Immature natural killer cell (primary cell): ENCODE measurements around the gene POLN. TPM values are rescaled to one million over a fixed set of nuclear protein-coding genes. Genes with fewer than 3 reads are reported as not detected.
"Not testable (repeated sequence)": the region's sequence is repeated elsewhere in the genome, so short reads cannot be mapped to it uniquely, and the experiment has no call there.

Experiments
- DNase-seq, 3 donors: peaks; one replicate each; pipeline ENCODE4 v3.0.0; 2022; ENCODE audit warnings: mixed read lengths in 1 of 3
- H3K27ac Mint-ChIP-seq, 6 donors: one replicate each; pipeline ENCODE4 v1.8.0; 2020; ENCODE audit warnings: mixed read lengths in 6 of 6, mild to moderate bottlenecking in 5 of 6, inconsistent platforms in 4 of 6, moderate library complexity in 3 of 6
- H3K27me3 Mint-ChIP-seq, 3 donors: one replicate each; pipeline ENCODE4 v1.8.0; 2020 to 2021; ENCODE audit warnings: low read depth in 3 of 3, mild to moderate bottlenecking in 3 of 3, mixed read lengths in 3 of 3, moderate library complexity in 3 of 3, inconsistent platforms in 1 of 3
- H3K36me3 Mint-ChIP-seq, 3 donors: one replicate each; pipeline ENCODE4 v1.8.0; 2020; ENCODE audit warnings: mixed read lengths in 3 of 3, inconsistent platforms in 2 of 3, mild to moderate bottlenecking in 2 of 3
- H3K4me1 Mint-ChIP-seq, 2 donors: one replicate each; pipeline ENCODE4 v1.8.0; 2020; ENCODE audit warnings: inconsistent platforms in 2 of 2, mild to moderate bottlenecking in 2 of 2, mixed read lengths in 2 of 2, moderate library complexity in 1 of 2
- H3K4me3 Mint-ChIP-seq, 5 donors: one replicate each; pipeline ENCODE4 v1.8.0; 2020; ENCODE audit warnings: mild to moderate bottlenecking in 5 of 5, mixed read lengths in 5 of 5, inconsistent platforms in 3 of 5, moderate library complexity in 3 of 5
- H3K9me3 Mint-ChIP-seq, 6 donors: one replicate each; pipeline ENCODE4 v1.8.0; 2020; ENCODE audit warnings: mild to moderate bottlenecking in 6 of 6, mixed read lengths in 6 of 6, inconsistent platforms in 4 of 6, moderate library complexity in 3 of 6
- polyA plus RNA-seq, 3 donors: library from polyadenylated mRNA; unstranded; fragments of 300-500 nt; fragmentation: Illumina TruSeq; gene quantifications; one replicate each; pipeline ENCODE4 v1.2.3, GENCODE V29; 2021

Gene POLN
- polyA plus RNA-seq, 3 donors from 2014 or later: 0.41 to 1.6 TPM; not detected in 1

DNA sequence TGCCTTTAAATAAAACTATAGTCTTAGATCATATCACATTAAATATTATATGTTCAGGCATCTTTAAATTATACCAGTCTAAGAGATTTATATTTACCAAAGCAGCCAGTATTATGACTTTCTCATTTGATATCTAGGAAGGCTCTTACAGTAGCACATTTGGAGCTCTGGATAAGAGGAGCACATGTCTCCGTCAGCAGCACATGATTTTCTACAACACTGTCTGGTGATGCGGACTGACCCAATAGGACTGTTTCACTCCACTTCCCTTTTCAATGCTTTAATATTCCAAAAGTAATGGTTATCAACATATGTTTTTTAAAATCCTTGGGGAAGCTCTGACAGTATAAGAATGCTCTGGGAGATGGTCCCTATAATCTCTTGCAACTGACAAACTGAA lies 61.5 kb downstream of the POLN start:
- Mint-ChIP-seq H3K27me3 (peaks cover 0 to 6% (median 4%) of the 10 kb centered on the region in 3 donors), H3K27ac (no peak overlapping the region), H3K36me3 (peaks cover 0 to 8% (median 5%) of the 10 kb centered on the region in 3 donors), H3K4me3 (no peak overlapping the region), H3K4me1 (no peaks in the 10 kb centered on the region), H3K9me3 (peaks cover 0 to 5% (median 2%) of the 10 kb centered on the region in 6 donors)
- no peak for DNase-seq

- Mint-ChIP-seq H3K4me3 (no peak overlapping the region), H3K27me3 (peaks cover 0 to 6% (median 2%) of the 10 kb centered on the region in 3 donors), H3K9me3 (no peaks in the 10 kb centered on the region), H3K36me3 (peaks cover 0 to 3% (median 0%) of the 10 kb centered on the region in 3 donors), H3K27ac (no peak overlapping the region), H3K4me1 (no peaks in the 10 kb centered on the region)
- DNase-seq: no peak
Measured at GRCh38 chr4:2179717-2180116, 62.2 kb downstream of the POLN start.

DNA sequence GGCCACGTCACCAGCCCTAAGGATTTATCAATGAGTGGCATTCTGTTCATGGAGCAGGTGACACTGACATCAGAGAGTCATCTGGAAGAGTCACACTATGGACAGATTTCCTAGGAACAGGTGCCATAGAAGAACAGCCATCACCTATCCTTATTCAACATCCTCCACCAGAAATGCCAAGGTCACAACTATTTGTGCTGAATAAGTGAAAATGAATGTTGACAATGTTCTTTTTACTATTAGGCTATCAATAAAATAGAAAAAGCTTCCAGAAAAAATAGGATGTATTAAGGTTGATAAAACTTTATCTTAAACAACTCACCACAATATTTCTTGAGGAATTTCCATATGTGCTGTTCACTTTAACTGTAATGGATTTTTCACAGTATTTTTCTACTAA lies 62.9 kb downstream of the POLN start:
- Mint-ChIP-seq H3K27me3 (peaks cover 0 to 6% (median 2%) of the 10 kb centered on the region in 3 donors), H3K4me3 (no peak overlapping the region), H3K27ac (no peak overlapping the region), H3K9me3 (no peaks in the 10 kb centered on the region), H3K4me1 (no peaks in the 10 kb centered on the region), H3K36me3 (peaks cover 0 to 3% (median 0%) of the 10 kb centered on the region in 3 donors)
- DNase-seq: no peak

DNA sequence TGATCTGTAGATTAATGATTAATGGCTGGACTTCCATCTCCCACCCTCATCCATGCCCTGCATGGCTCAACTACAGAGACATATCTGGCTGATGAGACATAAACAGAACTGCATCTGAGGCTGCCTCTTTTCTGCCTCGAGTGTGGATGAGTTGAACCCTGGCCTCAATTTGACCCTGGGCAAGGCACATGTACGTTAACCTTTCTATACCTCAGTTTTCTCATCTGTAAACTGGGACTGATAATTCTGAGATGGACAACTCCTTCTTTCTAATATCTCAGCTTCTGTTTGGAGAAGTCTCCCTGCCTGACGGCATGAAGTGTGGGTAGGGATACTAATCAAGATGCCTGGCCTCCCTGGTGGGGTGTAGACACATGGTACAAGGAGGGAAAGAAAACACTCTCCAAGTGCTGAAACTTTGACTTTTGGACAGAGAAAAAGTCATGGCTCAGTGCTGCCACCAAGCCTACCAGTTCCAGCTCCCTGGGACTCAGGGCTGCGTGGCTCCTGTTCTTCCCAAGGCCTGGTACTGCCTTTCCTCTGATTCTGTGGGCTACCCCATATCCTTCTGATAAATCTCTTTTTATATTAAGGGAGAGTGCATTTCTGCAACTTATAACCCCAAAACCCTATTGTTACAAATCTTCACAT lies 64.4 kb downstream of the POLN start:
- peaks cover 0 to 3% (median 0%) of the 10 kb centered on the region in 3 donors for H3K36me3 Mint-ChIP-seq
- peaks cover 1 to 10% of the 10 kb centered on the region in 2 donors for H3K4me1 Mint-ChIP-seq
- H3K27me3 Mint-ChIP-seq: peaks cover 2 to 6% (median 2%) of the 10 kb centered on the region in 3 donors
- no peak overlapping the region for H3K4me3 Mint-ChIP-seq
- peak overlapping the region in 1 of 6 donors; percentile 6 for H3K27ac Mint-ChIP-seq
- H3K9me3 Mint-ChIP-seq: no peaks in the 10 kb centered on the region
- DNase-seq: no peak

- peaks cover 0 to 3% (median 0%) of the 10 kb centered on the region in 3 donors for H3K36me3 Mint-ChIP-seq
- H3K4me3 Mint-ChIP-seq: no peak overlapping the region
- peaks cover 8 to 21% of the 10 kb centered on the region in 2 donors for H3K4me1 Mint-ChIP-seq
- no peaks in the 10 kb centered on the region for H3K9me3 Mint-ChIP-seq
- H3K27me3 Mint-ChIP-seq: peaks cover 0 to 6% (median 2%) of the 10 kb centered on the region in 3 donors
- DNase-seq: no peak
- H3K27ac Mint-ChIP-seq: no peak overlapping the region
Measured at GRCh38 chr4:2175990-2176698, 65.8 kb downstream of the POLN start.

DNA sequence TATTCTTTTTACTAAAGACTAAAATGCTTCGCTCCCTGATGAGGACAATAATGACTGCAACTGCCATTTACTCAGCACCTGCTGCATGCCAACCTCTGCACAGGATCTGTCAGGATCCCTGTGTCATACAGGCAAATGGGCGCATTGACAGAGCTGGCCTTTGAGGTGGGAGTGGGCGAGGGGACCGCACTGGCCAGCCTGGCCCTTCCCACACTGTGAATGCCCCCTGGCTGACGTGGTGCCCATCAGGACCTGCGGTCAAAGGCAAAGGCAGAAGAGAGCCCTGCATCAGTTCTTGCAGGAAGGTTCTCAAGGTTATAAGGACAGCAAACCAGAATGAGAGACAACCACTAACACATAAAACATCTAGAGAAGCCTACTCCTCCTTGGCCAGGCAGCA lies 67.9 kb downstream of the POLN start:
- H3K4me1 Mint-ChIP-seq: peaks cover 8 to 21% of the 10 kb centered on the region in 2 donors
- H3K36me3 Mint-ChIP-seq: peaks cover 0 to 4% (median 3%) of the 10 kb centered on the region in 3 donors
- H3K27ac Mint-ChIP-seq: no peak overlapping the region
- H3K27me3 Mint-ChIP-seq: peaks cover 0 to 3% (median 3%) of the 10 kb centered on the region in 3 donors
- H3K9me3 Mint-ChIP-seq: no peaks in the 10 kb centered on the region
- no peak for DNase-seq
- no peak overlapping the region for H3K4me3 Mint-ChIP-seq

- DNase-seq: no peak
- peak overlapping the region in 2 of 5 donors; percentile 19 to 25 for H3K4me3 Mint-ChIP-seq
- H3K4me1 Mint-ChIP-seq: peaks cover 8 to 21% of the 10 kb centered on the region in 2 donors
- H3K27ac Mint-ChIP-seq: peak overlapping the region in 3 of 6 donors; percentile 11 to 62 (median 23)
- H3K9me3 Mint-ChIP-seq: no peaks in the 10 kb centered on the region
- H3K27me3 Mint-ChIP-seq: peaks cover 0 to 3% (median 3%) of the 10 kb centered on the region in 3 donors
- peaks cover 0 to 15% (median 10%) of the 10 kb centered on the region in 3 donors for H3K36me3 Mint-ChIP-seq
Measured at GRCh38 chr4:2172627-2173231, 69.2 kb downstream of the POLN start.

DNA sequence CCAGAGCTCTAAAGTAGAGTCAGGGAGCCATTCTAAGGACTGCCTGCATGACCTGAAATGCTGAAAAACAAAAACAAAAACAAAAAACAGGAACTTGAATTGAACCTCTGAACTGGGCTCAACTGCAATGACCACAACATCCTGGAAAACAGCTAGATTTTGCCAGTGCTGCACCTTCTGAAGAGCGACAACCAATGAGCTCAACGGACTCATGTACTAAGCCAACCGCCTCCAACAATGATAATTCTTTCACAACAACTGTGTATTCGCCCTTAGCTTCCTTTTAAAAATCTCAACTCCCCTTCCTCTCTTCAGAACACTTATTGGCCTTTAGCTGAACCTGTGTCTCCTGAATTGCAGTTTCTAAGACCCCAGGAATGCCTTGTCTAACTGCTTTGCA lies 69.8 kb downstream of the POLN start:
- Mint-ChIP-seq H3K4me1 (peaks cover 8 to 21% of the 10 kb centered on the region in 2 donors), H3K27me3 (peaks cover 0 to 3% (median 3%) of the 10 kb centered on the region in 3 donors), H3K9me3 (no peaks in the 10 kb centered on the region), H3K36me3 (peaks cover 0 to 15% (median 10%) of the 10 kb centered on the region in 3 donors), H3K27ac (peak overlapping the region in 3 of 6 donors; percentile 11 to 62 (median 23)), H3K4me3 (peak overlapping the region in 3 of 5 donors; percentile 19 to 25 (median 19))
- DNase-seq: no peak

DNA sequence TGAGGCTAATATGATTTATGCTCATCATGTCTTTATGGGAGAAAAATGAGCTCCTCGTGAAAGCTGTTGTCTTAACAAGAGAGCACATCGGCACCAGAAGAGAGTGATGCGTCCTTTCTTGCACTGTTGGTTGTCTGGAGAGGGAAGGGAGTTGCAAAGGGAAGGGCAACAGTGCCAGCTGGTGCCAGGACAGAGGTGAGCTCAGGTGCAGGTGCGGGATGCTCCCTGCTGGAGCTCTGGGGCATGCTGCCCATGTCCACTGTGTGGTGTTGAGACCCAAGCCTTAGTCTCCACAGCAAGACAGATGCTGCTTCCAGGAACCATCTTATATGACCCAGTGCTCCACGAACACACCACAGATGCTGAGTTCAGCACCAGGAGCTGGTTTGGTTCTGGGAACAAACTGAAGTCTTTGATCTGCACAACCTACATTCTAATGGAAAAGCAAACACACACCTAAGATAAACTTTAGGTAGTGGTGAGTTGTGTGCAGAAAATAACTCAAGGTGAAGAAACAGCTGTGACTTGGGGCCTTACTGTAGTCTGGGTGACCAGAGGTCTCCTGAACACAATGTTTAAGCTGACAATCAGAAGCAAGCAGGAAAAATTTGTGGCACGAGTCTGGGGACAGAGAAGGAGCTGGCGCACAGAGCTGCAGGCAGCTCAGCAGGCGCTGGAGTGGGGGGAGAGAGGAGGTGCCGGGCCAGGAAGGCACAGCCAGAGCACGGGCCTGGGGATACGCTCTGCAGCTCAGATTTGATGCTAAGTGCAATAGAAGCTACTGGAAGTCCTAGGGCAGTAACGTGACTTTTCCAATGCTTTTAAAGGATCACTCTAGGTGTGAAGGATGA lies 73.2 kb downstream of the POLN start:
- H3K4me3 Mint-ChIP-seq: no peak overlapping the region
- H3K27ac Mint-ChIP-seq: no peak overlapping the region
- H3K27me3 Mint-ChIP-seq: peaks cover 0 to 3% (median 2%) of the 10 kb centered on the region in 3 donors
- peaks cover 0 to 15% (median 10%) of the 10 kb centered on the region in 3 donors for H3K36me3 Mint-ChIP-seq
- no peaks in the 10 kb centered on the region for H3K9me3 Mint-ChIP-seq
- DNase-seq: no peak
- peaks cover 8 to 21% of the 10 kb centered on the region in 2 donors for H3K4me1 Mint-ChIP-seq

- H3K27ac Mint-ChIP-seq: no peak overlapping the region
- no peaks in the 10 kb centered on the region for H3K9me3 Mint-ChIP-seq
- no peaks in the 10 kb centered on the region for H3K4me1 Mint-ChIP-seq
- H3K36me3 Mint-ChIP-seq: peaks cover 0 to 15% (median 10%) of the 10 kb centered on the region in 3 donors
- no peak for DNase-seq
- H3K4me3 Mint-ChIP-seq: no peak overlapping the region
- peaks cover 0 to 3% (median 2%) of the 10 kb centered on the region in 3 donors for H3K27me3 Mint-ChIP-seq
Measured at GRCh38 chr4:2166253-2166652, 75.7 kb downstream of the POLN start.

GRCh38 chr4:2165391-2165790 lies 76.5 kb downstream of the POLN start:
- no peaks in the 10 kb centered on the region for H3K4me1 Mint-ChIP-seq
- DNase-seq: no peak
- peaks cover 0 to 3% (median 2%) of the 10 kb centered on the region in 3 donors for H3K27me3 Mint-ChIP-seq
- peaks cover 0 to 11% (median 10%) of the 10 kb centered on the region in 3 donors for H3K36me3 Mint-ChIP-seq
- H3K9me3 Mint-ChIP-seq: no peaks in the 10 kb centered on the region
- H3K27ac Mint-ChIP-seq: no peak overlapping the region
- H3K4me3 Mint-ChIP-seq: no peak overlapping the region

- Mint-ChIP-seq H3K27ac (no peak overlapping the region), H3K9me3 (no peaks in the 10 kb centered on the region), H3K4me3 (no peak overlapping the region), H3K27me3 (peaks cover 0 to 2% (median 2%) of the 10 kb centered on the region in 3 donors), H3K36me3 (peaks cover 0 to 6% (median 3%) of the 10 kb centered on the region in 3 donors), H3K4me1 (no peaks in the 10 kb centered on the region)
- DNase-seq: no peak
Measured at GRCh38 chr4:2163311-2163821, 78.6 kb downstream of the POLN start.

GRCh38 chr4:2161092-2161703 lies 80.7 kb downstream of the POLN start:
- not testable (repeated sequence) for H3K27ac Mint-ChIP-seq

More at GRCh38 chr4:2161092-2161703, 80.7 kb downstream of the POLN start:
- not testable (repeated sequence) for DNase-seq, H3K36me3 Mint-ChIP-seq, H3K27me3 Mint-ChIP-seq, H3K9me3 Mint-ChIP-seq, H3K4me1 Mint-ChIP-seq, H3K4me3 Mint-ChIP-seq
